Upper lobe of right lung (tissue), 1 donor: Measurements from ENCODE around the gene TRAF4. TPM values are rescaled to one million over a fixed set of nuclear protein-coding genes. Genes with fewer than 3 reads are reported as not detected.

Source experiments
- ATAC-seq: fragments of 200-7000 bp; cut with Tn5 transposase; one replicate; pipeline ENCODE4 v1.9.1; 2020; ENCODE audit warnings: mild to moderate bottlenecking, moderate library complexity
- DNase-seq: peaks from one replicate; pipeline ENCODE4 v3.0.0-alpha.2; 2020
- H3K27ac ChIP-seq: fragments of 200-600 bp; one replicate; pipeline ENCODE4 v1.8.0; 2022
- H3K27me3 ChIP-seq: fragments of 200-600 bp; one replicate; pipeline ENCODE4 v1.8.0; 2022; ENCODE audit warnings: mild to moderate bottlenecking
- H3K36me3 ChIP-seq: fragments of 200-600 bp; one replicate; pipeline ENCODE4 v1.8.0; 2022
- H3K4me1 ChIP-seq: fragments of 200-600 bp; one replicate; pipeline ENCODE4 v1.8.0; 2022
- H3K4me3 ChIP-seq: fragments of 200-600 bp; one replicate; pipeline ENCODE4 v1.8.0; 2022; ENCODE audit warnings: mild to moderate bottlenecking
- H3K9me3 ChIP-seq: fragments of 200-600 bp; one replicate; pipeline ENCODE4 v1.8.0; 2022
- intact Hi-C: fragments of 100-400 bp; cut with DNase I; formaldehyde crosslinking; loops from one replicate; pipeline ENCODE4 v1.11.0; 2022
- total RNA-seq: library from RNA; stranded (reverse); fragmentation: NEBNext Ultra II Directional; extraction: Animal tissue kit (Norgen Biotek cat#: 25700); gene quantifications from one replicate; pipeline ENCODE4 v1.2.1, GENCODE V29; 2021
- TF ChIP-seq, protein P1 (sequence below): fragments of 200-600 bp; IDR thresholded peaks from one replicate; pipeline ENCODE4 v1.8.0; 2022; ENCODE audit warnings: antibody characterized with exemption
- donor health status: DM: no; HTN: yes; CAD: no; lungs with severe emphysema.

The TRAF4 gene
- total RNA-seq, 1 donor from 2014 or later: 65.9 TPM

- Histone ChIP-seq H3K36me3 (peaks cover 25% of the 10 kb centered on the region), H3K27me3 (no peaks in the 10 kb centered on the region), H3K9me3 (no peaks in the 10 kb centered on the region), H3K27ac (peak overlapping the region; percentile 94), H3K4me3 (no peak overlapping the region), H3K4me1 (peaks cover 49% of the 10 kb centered on the region)
- DNase-seq: peak; percentile 66
- peak; percentile 1 for ATAC-seq
- intact Hi-C loops: no loop called here
- TF ChIP-seq, protein P1, sequence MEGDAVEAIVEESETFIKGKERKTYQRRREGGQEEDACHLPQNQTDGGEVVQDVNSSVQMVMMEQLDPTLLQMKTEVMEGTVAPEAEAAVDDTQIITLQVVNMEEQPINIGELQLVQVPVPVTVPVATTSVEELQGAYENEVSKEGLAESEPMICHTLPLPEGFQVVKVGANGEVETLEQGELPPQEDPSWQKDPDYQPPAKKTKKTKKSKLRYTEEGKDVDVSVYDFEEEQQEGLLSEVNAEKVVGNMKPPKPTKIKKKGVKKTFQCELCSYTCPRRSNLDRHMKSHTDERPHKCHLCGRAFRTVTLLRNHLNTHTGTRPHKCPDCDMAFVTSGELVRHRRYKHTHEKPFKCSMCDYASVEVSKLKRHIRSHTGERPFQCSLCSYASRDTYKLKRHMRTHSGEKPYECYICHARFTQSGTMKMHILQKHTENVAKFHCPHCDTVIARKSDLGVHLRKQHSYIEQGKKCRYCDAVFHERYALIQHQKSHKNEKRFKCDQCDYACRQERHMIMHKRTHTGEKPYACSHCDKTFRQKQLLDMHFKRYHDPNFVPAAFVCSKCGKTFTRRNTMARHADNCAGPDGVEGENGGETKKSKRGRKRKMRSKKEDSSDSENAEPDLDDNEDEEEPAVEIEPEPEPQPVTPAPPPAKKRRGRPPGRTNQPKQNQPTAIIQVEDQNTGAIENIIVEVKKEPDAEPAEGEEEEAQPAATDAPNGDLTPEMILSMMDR: no peak
Measured at GRCh38 chr17:28748852-28749515, 5.2 kb downstream of the TRAF4 start.

- TF ChIP-seq, protein P1: no peak
- H3K4me3 ChIP-seq: no peak overlapping the region
- DNase-seq: peak; percentile 65
- intact Hi-C loops: no loop called here
- peaks cover 49% of the 10 kb centered on the region for H3K4me1 ChIP-seq
- no peak for ATAC-seq
- H3K27ac ChIP-seq: peak overlapping the region; percentile 36
- no peaks in the 10 kb centered on the region for H3K9me3 ChIP-seq
- H3K36me3 ChIP-seq: peaks cover 25% of the 10 kb centered on the region
- no peaks in the 10 kb centered on the region for H3K27me3 ChIP-seq
Measured at GRCh38 chr17:28749516-28750177, 5.8 kb downstream of the TRAF4 start.

GRCh38 chr17:28750178-28751047, 6.6 kb downstream of the TRAF4 start:
- Histone ChIP-seq H3K4me1 (peaks cover 49% of the 10 kb centered on the region), H3K9me3 (no peaks in the 10 kb centered on the region), H3K27ac (no peak overlapping the region), H3K27me3 (no peaks in the 10 kb centered on the region), H3K36me3 (peaks cover 25% of the 10 kb centered on the region), H3K4me3 (no peak overlapping the region)
- peak; percentile 95 for DNase-seq
- ATAC-seq: peak; percentile 82
- TF ChIP-seq, protein P1: peak; percentile 100
- intact Hi-C loops: no loop called here

DNA sequence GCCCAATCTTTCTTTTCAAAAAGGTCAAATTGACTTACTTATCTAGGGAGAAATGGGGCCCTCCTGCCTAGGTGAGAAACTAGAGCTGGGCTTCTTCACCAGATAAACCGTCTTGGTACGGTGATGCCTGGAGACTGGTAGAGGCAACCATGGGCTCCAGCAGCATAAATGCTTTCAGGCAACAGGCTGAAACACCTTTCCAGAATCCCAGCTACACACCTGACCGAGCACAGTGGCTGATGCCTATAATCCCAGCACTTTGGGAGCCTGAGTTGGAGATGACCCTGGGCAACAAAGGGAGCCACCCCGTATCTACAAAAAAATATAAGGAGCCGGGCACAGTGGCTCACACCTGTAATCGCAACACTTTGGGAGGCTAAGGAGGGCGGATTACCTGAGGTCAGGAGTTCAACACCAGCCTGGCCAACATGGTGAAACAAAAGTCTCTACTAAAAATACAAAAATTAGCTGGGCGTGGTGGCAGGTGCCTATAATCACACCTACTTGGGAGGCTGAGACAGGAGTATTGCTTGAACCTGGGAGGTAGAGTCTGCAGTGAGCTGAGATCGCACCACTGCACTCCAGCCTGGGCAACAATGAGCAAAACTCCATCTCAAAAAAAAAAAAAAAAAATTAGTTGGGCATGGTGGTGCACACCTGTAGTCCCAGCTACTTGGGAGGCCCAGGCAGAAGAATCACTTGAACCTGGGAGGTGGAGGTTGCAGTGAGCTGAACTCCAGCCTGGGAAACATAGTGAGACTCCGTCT, 8.0 kb downstream of the TRAF4 start:
- peaks cover 38% of the 10 kb centered on the region for H3K4me1 ChIP-seq
- intact Hi-C loops: no loop called here
- no peak for ATAC-seq
- H3K4me3 ChIP-seq: no peak overlapping the region
- no peaks in the 10 kb centered on the region for H3K9me3 ChIP-seq
- H3K36me3 ChIP-seq: peaks cover 25% of the 10 kb centered on the region
- no peak for DNase-seq
- no peaks in the 10 kb centered on the region for H3K27me3 ChIP-seq
- no peak overlapping the region for H3K27ac ChIP-seq
- TF ChIP-seq, protein P1: no peak

GRCh38 chr17:28755486-28755885, 11.7 kb downstream of the TRAF4 start:
- Histone ChIP-seq H3K27ac (no peak overlapping the region), H3K27me3 (no peaks in the 10 kb centered on the region), H3K4me1 (peaks cover 5% of the 10 kb centered on the region), H3K36me3 (peaks cover 27% of the 10 kb centered on the region), H3K9me3 (no peaks in the 10 kb centered on the region), H3K4me3 (no peak overlapping the region)
- intact Hi-C loops: no loop called here
- DNase-seq: peak; percentile 34
- ATAC-seq: no peak
- TF ChIP-seq, protein P1: no peak
